GM13976 (cell line): ENCODE data around the gene GPR68.
"Not testable (repeated sequence)": the region's sequence is repeated elsewhere in the genome, so short reads cannot be mapped to it uniquely, and the experiment has no call there.

Experiments
- DNase-seq: peaks from one replicate; pipeline ENCODE4 v3.0.0; 2012; ENCODE audit warnings: low spot score
- CTCF ChIP-seq: IDR thresholded peaks from 2 replicates; pipeline ENCODE4 v1.5.1; 2012; ENCODE audit warnings: borderline replicate concordance, mild to moderate bottlenecking; ENCODE audit not compliant: insufficient read depth; ENCODE audit errors: extremely low read depth, missing control alignments, control extremely low read depth
- in situ Hi-C: fragments of 300-500 bp; cut with MboI; formaldehyde crosslinking; loops from one replicate; pipeline ENCODE4 v1.12.0; 2022; ENCODE audit warnings: low sequenced_read_pairs, mixed read lengths, inconsistent platforms; ENCODE audit not compliant: unreplicated experiment

GPR68 gene

DNA sequence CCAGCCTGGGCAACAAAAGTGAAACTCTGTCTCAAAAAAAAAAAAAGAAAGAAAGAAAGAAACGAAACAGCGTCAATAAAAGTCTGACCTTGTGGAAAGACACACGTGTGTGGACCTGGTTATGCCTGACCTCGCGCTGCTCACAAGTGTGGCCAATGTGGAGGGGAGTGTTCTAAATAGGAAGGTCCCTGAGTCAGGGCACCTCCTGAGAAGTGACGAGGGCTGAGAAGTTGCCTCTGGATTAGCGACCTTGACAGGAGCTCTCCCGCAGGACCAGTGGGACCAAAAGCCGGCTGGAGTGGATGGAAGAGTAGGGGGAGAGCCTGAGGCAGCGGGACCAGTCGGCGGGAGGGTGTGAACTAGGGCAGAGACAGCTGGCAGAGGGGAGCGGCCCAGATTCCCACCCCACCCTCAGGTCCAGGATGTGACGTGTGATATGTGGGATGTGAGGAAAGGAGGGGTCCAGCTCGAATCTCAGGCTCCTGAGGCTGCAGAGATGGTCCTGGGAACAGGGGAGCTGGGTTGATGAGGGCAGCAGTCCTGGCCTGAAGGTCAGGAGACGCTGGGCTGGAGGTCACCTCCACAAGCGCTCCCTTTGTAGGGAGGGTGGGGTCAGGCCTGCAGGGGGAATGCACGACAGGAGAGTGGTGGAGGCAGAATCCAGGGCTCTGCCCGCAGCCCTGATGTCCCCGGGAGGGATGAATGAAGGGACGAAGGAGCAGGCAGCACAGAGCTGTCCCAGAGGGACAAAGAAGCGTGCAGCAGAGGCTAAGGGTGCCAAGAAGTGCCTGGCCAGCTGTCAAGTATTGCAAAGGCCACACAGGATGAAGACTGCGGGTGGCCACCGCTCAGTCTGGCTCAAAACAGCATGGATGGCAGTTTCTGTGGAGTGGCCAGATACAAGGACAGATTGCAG, 24.8 kb upstream of the GPR68 start:
- DNase-seq = no peak
- no peak for TF ChIP-seq CTCF
- in situ Hi-C loops = no loop called here

GRCh38 chr14:91267965-91268437, 23.5 kb upstream of the GPR68 start:
- DNase-seq = no peak
- in situ Hi-C loops = no loop called here
- TF ChIP-seq CTCF = no peak

DNA sequence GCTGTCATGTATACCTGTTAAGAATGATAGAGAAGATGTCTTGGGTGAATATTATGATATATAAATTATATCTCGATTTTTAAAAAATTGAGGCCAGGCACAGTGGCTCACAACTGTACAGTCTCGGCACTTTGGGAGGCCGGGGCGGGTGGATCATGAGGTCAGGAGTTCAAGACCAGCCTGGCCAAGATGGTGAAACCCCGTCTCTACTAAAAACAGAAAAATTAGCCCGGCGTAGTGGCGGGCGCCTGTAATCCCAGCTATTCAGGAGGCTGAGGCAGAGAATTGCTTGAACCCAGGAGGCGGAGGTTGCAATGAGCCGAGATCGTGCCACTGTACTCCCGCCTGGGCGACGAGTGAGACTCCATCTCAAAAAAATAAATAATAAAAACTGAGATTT, 21.8 kb upstream of the GPR68 start:
- DNase-seq, in situ Hi-C loops: not testable (repeated sequence)

DNA sequence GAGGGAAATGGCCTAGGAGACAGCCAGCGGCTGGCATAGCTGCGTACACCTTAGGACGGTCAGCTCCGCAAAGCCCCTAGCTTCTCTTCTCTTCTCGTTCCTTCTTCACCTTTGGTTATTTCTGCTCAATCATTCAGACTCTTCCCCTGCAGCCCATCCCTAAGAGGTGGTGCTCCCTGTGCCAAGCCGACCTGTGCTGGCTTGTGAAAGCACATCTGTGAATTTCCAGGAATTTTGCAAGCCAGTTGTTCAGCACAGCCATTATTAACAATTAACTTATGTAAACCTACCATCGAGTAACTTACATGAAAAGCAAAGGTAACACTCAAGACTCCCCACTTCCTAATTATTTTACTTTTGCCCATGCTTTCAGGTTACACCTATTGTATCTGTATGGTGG, 20.9 kb upstream of the GPR68 start:
- no peak for DNase-seq
- no peak for TF ChIP-seq CTCF
- in situ Hi-C loops = no loop called here

GRCh38 chr14:91264151-91265150, 19.9 kb upstream of the GPR68 start:
- no peak for DNase-seq
- no peak for TF ChIP-seq CTCF
- in situ Hi-C loops = no loop called here

DNA sequence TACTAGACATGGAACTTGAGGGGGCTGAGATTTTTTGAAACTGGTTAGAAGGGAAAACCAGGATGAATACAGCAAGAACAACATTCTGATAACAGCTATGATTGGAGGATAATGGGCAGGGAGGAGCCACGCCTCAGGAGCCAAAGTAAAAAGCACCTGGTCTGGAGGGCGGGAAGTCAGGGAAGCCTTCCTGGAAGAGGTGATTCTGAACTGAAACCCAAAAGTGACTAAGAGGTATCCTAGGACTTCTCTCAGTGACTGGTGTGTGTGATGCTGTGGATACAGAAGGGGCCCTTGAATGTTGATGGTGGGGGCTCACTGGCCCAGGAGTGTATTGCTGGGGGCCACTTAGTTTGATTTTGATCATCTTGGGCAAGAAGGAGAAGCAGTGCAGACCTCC, 18.8 kb upstream of the GPR68 start:
- DNase-seq = no peak
- in situ Hi-C loops = no loop called here
- no peak for TF ChIP-seq CTCF
